Sigmoid colon (tissue), 7 donors: Measurements from ENCODE around the gene PRKAG2. TPM values are rescaled to one million over a fixed set of nuclear protein-coding genes. Genes with fewer than 3 reads are reported as not detected.

ENCODE experiments used
- DNase-seq: peaks from one replicate; pipeline ENCODE4 v3.0.0-alpha.2; 2019
- H3K27ac ChIP-seq, 4 donors: fragments of 200-600 bp; sonication (generic); one replicate each; pipeline ENCODE4 v1.5.1; 2016 to 2019; ENCODE audit warnings: mild to moderate bottlenecking in 1 of 4
- H3K27me3 ChIP-seq, 3 donors: fragments of 200-600 bp; sonication (generic); one replicate each; pipeline ENCODE4 v1.5.1; 2019; ENCODE audit warnings: mild to moderate bottlenecking in 1 of 3
- H3K36me3 ChIP-seq, 4 donors: fragments of 200-600 bp; sonication (generic); one replicate each; pipeline ENCODE4 v1.5.1; 2016 to 2019
- H3K4me1 ChIP-seq, 4 donors: fragments of 200-600 bp; sonication (generic); one replicate each; pipeline ENCODE4 v1.5.1; 2017 to 2019
- H3K4me3 ChIP-seq, 4 donors: fragments of 200-600 bp; sonication (generic); one replicate each; pipeline ENCODE4 v1.5.1; 2017 to 2019; ENCODE audit warnings: mild to moderate bottlenecking in 2 of 4, moderate library complexity in 1 of 4
- H3K9me3 ChIP-seq, 4 donors: fragments of 200-600 bp in 3 of 4; sonication (generic) in 3 of 4; one replicate each; pipeline versions ENCODE4 v1.5.1 to v1.6.1; 2013 to 2019
- EP300 ChIP-seq, 4 donors: sonication (generic); formaldehyde crosslinking; IDR thresholded peaks; one replicate each; pipeline ENCODE4 v1.6.1; 2017; ENCODE audit warnings: antibody characterized with exemption in 4 of 4
- POLR2A ChIP-seq, 2 donors: fragments of 450-650 bp; IDR thresholded peaks; one replicate each; pipeline ENCODE4 v1.6.1; 2016; ENCODE audit warnings: antibody characterized with exemption in 2 of 2, mild to moderate bottlenecking in 2 of 2, moderate library complexity in 2 of 2
- POLR2AphosphoS5 ChIP-seq, 4 donors: sonication (generic); formaldehyde crosslinking; IDR thresholded peaks; one replicate each; pipeline ENCODE4 v1.6.1; 2017; ENCODE audit warnings: antibody characterized with exemption in 4 of 4
- WGBS, 2 donors: extraction: QIAGEN DNeasy Blood & Tissue Kit; methylation state at CpG; one replicate each; pipeline ENCODE4 v1.1.7; 2013; 5-methylcytosine and 5-hydroxymethylcytosine counted together
- intact Hi-C: fragments of 100-400 bp; cut with DNase I; formaldehyde crosslinking; loops from one replicate; pipeline ENCODE4 v1.15.1; 2023
- polyA plus RNA-seq, 3 donors: library from polyadenylated mRNA; stranded (reverse); fragments of 200-250 nt; gene quantifications; one replicate each; pipeline ENCODE4 v1.2.3, GENCODE V29; 2013
- total RNA-seq, 4 donors: library from RNA; depleted of rRNA; stranded (reverse); fragments of >200 nt; gene quantifications; one replicate each; pipeline ENCODE4 v1.1.0, GENCODE V29; 2016
- TF ChIP-seq, protein P1 (sequence below), 4 experiments: fragments of 450-650 bp in 3 of 4; fragments of 200-600 bp in 1 of 4; IDR thresholded peaks; one replicate each; pipeline ENCODE4 v1.5.1; 2016 to 2019; ENCODE audit warnings: antibody characterized with exemption in 4 of 4, mild to moderate bottlenecking in 3 of 4, moderate library complexity in 2 of 4
- donor health status: healthy with polysubstance abuse.
- donor health status: Bipolar disorder and iron deficiency.
- donor health status: healthy.

The PRKAG2 gene
- total and polyA plus RNA-seq, 7 donors, result 19.2 to 51.2 (median 37.1) TPM

DNA sequence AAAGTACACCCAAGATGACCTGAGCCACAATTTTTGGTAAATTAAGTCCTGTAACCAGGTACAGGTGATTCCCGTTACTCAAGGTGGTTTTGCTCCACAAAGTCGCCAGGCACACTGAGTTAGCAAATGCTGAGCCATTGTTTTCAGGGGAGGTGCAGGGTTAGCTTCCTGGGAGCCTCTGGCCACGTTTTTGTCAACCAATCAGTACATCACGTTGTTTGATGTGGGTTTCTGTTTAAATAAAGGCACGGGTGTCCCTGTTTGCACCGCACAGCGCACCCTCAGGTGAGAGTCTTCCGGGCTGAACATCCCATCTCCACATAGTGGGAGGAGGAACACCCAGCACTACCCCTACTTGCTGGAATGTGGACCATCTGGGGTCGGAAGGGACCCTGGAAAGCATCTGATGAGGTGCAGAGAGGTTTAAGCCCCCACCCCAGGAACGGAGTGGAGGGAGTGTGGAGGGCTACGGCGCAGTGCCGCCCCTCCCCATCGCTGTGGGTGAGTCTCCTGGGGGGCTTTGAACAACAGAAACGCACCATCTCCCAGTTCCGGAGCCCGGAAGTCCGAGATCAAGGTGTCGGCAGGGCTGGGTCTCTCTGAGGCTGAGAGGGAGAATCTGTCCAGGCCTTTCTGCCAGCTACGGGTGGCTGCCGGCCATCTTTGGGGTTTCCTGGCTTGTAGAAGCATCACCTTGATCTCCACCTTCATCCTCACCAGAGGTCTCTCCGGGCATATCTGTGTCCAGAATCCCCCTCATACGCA, 42.5 kb downstream of the PRKAG2 start:
- WGBS, 2 donors, result 88 to 90% methylated on average over 23 of the region's 23 CpGs
- H3K4me3 ChIP-seq, result no peak overlapping the region
- TF ChIP-seq EP300 (IDR thresholded peaks at IDR 0.05) (no peak), POLR2A (IDR thresholded peaks at IDR 0.05) (no peak), POLR2AphosphoS5 (IDR thresholded peaks at IDR 0.05) (no peak)
- TF ChIP-seq, protein P1, sequence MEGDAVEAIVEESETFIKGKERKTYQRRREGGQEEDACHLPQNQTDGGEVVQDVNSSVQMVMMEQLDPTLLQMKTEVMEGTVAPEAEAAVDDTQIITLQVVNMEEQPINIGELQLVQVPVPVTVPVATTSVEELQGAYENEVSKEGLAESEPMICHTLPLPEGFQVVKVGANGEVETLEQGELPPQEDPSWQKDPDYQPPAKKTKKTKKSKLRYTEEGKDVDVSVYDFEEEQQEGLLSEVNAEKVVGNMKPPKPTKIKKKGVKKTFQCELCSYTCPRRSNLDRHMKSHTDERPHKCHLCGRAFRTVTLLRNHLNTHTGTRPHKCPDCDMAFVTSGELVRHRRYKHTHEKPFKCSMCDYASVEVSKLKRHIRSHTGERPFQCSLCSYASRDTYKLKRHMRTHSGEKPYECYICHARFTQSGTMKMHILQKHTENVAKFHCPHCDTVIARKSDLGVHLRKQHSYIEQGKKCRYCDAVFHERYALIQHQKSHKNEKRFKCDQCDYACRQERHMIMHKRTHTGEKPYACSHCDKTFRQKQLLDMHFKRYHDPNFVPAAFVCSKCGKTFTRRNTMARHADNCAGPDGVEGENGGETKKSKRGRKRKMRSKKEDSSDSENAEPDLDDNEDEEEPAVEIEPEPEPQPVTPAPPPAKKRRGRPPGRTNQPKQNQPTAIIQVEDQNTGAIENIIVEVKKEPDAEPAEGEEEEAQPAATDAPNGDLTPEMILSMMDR (IDR thresholded peaks at IDR 0.05), result no peak
- no peaks in the 10 kb centered on the region for H3K27me3 ChIP-seq
- intact Hi-C loops, result no loop called here
- no peaks in the 10 kb centered on the region for H3K9me3 ChIP-seq
- H3K36me3 ChIP-seq, result no peaks in the 10 kb centered on the region
- no peak for DNase-seq
- H3K27ac ChIP-seq, result no peak overlapping the region
- H3K4me1 ChIP-seq, result no peaks in the 10 kb centered on the region

DNA sequence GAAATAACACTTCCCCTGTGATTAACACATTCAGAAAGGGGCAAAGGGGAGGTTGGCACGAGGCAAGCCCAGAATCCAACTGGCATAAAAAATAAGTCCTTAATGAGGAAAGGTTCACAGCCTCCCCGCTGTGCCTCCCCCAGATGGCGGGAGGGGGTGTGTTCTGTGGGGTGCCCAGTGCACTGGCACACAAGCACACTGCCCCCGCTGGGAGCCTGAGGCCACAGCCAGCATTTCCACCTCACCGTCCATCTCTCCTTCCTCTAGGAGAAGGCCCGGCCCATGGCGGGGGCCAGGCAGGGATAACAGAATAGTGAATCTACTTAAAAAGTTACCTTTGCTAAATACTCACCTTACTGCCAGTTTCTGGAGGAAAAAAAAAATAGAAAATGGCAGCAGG, 43.2 kb downstream of the PRKAG2 start:
- Histone ChIP-seq H3K27ac (no peak overlapping the region), H3K4me1 (no peaks in the 10 kb centered on the region), H3K27me3 (no peaks in the 10 kb centered on the region), H3K9me3 (no peaks in the 10 kb centered on the region), H3K36me3 (no peaks in the 10 kb centered on the region), H3K4me3 (no peak overlapping the region)
- intact Hi-C loops, result no loop called here
- TF ChIP-seq, protein P1 (IDR thresholded peaks at IDR 0.05), result no peak
- TF ChIP-seq POLR2A (IDR thresholded peaks at IDR 0.05) (no peak), EP300 (IDR thresholded peaks at IDR 0.05) (no peak), POLR2AphosphoS5 (IDR thresholded peaks at IDR 0.05) (no peak)
- WGBS, 2 donors, result 92 to 93% methylated on average over 7 of the region's 7 CpGs
- DNase-seq, result no peak

DNA sequence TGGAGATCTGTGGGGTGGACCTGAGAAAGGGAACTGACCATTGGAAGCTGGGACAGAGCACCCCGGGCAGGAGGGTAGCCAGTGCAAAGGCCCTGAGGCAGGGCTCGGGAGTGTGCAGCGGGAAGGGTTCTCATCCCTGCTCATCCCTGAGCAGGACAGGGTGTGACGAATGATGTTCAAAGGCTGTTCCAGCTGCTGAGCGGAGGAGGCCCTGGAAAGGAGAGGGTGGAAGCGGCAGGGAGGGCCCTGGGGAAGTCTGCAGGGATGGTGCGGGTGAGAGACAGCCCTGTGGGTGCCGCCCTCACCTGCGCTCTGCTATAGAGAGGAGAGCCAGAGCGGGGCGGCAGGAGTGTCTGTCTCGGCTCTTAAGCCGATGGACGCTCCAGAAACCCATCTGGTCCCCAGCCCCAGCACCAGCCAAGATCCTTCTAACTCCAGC, 43.7 kb downstream of the PRKAG2 start:
- DNase-seq, result no peak
- H3K27ac ChIP-seq, result no peak overlapping the region
- no peaks in the 10 kb centered on the region for H3K9me3 ChIP-seq
- H3K27me3 ChIP-seq, result no peaks in the 10 kb centered on the region
- TF ChIP-seq, protein P1 (IDR thresholded peaks at IDR 0.05), result no peak
- TF ChIP-seq EP300 (IDR thresholded peaks at IDR 0.05) (no peak), POLR2AphosphoS5 (IDR thresholded peaks at IDR 0.05) (no peak), POLR2A (IDR thresholded peaks at IDR 0.05) (no peak)
- H3K4me3 ChIP-seq, result no peak overlapping the region
- 94 to 97% methylated on average over 14 of the region's 14 CpGs for WGBS, 2 donors
- intact Hi-C loops, result no loop called here
- H3K4me1 ChIP-seq, result no peaks in the 10 kb centered on the region
- no peaks in the 10 kb centered on the region for H3K36me3 ChIP-seq

DNA sequence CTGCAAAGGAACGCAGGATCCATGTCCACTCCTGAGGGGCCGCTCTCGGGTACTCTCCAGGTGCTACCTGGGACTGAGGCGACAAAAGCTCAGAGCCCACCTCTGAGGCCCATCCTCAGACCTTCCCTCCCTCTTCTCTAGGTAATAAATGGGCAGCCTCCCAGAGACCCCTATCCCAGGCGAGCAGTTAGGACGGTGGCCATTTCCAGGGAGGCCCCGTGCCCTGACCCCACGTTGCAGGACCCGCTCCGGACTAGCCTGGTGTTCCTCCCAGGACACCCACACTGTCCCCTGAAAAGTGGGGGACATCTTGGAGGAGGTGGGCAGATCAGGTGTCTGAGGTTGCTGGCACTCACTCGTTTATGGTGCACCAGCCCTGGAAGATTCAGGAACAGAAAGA, 44.3 kb downstream of the PRKAG2 start:
- H3K4me1 ChIP-seq, result no peaks in the 10 kb centered on the region
- no peaks in the 10 kb centered on the region for H3K9me3 ChIP-seq
- H3K4me3 ChIP-seq, result no peak overlapping the region
- 93 to 96% methylated on average over 11 of the region's 11 CpGs for WGBS, 2 donors
- TF ChIP-seq POLR2AphosphoS5 (IDR thresholded peaks at IDR 0.05) (no peak), POLR2A (IDR thresholded peaks at IDR 0.05) (no peak), EP300 (IDR thresholded peaks at IDR 0.05) (no peak)
- TF ChIP-seq, protein P1 (IDR thresholded peaks at IDR 0.05), result no peak
- no peaks in the 10 kb centered on the region for H3K36me3 ChIP-seq
- intact Hi-C loops, result no loop called here
- H3K27me3 ChIP-seq, result no peaks in the 10 kb centered on the region
- H3K27ac ChIP-seq, result no peak overlapping the region
- DNase-seq, result no peak
